Measurements from ENCODE around the gene TBC1D8. TPM values are rescaled to one million over a fixed set of nuclear protein-coding genes. Genes with fewer than 3 reads are reported as not detected.

The TBC1D8 gene
- total RNA-seq, 2 experiments from 2014 or later = 0.79 to 1.4 TPM

DNA sequence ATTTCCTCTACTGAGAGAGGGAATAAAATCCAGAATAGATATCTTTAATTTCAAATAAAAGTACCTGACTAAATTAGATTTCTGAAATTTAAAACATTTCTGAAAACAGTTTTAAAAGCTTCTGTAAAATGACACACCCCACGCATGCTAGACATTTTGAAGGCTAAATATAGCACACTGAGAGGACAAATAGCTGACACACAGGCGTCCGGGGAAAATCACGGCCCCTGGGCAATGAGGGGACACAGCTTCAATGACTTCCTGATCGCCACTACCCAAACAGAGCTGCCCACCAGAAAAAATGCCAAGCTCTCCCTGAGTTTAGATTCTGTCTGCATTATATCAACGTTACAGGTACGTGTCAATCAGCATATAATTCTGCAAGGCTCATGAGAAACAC lies 10.9 kb downstream of the TBC1D8 start:
- H3K9me3 Mint-ChIP-seq = no peaks in the 10 kb centered on the region
- no peak for DNase-seq
- no peak overlapping the region for H3K27ac Mint-ChIP-seq
- POLR2A ChIA-PET = no interaction called here
- no peak for ATAC-seq (ENCODE audit: low read depth)
- no peaks in the 10 kb centered on the region for H3K36me3 Mint-ChIP-seq
- H3K4me1 Mint-ChIP-seq = no peaks in the 10 kb centered on the region
- H3K4me3 Mint-ChIP-seq = no peak overlapping the region
- H3K27me3 Mint-ChIP-seq = peaks cover 22% of the 10 kb centered on the region

DNA sequence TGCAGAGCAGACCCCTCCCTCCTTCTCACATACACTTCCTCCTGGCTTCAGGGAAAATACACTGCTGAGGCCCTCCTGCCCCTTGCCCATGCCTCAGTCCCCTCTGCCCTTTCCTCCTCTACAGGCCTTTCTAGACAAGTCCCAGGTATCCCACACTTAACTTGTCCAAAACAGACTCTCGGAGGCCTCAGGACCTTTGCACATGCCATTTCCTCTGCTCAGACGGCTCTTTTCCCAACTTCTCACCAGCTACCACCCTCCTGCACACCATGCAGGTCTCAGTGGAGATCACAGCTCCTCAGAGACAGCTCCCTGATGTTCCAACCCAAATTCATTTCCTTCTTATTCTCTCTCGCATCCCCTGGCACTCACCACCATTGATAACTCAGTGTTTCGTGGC lies 11.7 kb downstream of the TBC1D8 start:
- Mint-ChIP-seq H3K4me1 (no peaks in the 10 kb centered on the region), H3K36me3 (no peaks in the 10 kb centered on the region), H3K27me3 (peaks cover 18% of the 10 kb centered on the region), H3K9me3 (no peaks in the 10 kb centered on the region), H3K27ac (no peak overlapping the region), H3K4me3 (no peak overlapping the region)
- no peak for DNase-seq
- ATAC-seq (ENCODE audit: low read depth) = no peak
- POLR2A ChIA-PET = no interaction called here

DNA sequence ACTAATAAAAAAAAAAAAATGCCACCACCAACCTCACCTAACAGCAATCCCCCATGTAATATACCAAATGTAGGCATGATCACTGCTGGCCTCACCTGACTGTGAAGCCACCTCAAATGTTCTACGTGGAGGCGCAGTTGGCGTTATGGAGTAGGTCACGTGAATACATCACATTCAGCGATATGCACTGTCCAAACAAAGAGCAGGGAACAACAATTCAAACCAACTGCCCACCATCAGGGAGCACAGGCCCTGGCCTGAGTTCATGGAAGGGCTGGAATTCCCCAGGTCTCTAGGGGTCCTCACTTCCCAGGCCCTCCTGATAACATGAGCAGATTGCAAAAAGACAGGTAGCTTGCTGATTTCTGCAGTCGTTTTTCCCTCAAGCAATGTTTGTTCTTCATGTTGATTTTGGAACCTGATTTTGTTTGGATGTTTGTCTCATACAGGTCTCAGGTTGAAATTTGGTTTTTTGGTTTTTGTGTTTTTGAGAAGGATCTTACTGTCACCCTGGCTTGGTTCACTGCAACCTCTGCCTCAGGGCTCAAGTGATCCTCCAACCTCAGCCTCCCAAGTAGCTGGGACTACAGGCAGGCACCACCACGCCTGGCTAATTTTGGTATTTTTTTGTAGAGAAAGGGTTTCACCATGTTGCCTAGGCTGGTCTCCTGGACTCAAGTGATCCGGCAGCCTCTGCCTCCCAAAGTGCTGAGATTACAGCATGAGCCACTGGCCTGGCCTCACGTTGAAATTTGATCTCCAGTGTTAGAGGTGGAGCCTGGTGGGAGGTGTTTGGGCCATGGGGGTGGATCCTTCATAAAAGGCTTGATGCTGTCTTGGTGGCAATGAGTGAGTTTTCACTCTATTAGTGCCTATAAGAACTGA lies 15.5 kb downstream of the TBC1D8 start:
- ATAC-seq (ENCODE audit: low read depth) (no peak), DNase-seq (no peak)
- peaks cover 13% of the 10 kb centered on the region for H3K27me3 Mint-ChIP-seq
- no peaks in the 10 kb centered on the region for H3K9me3 Mint-ChIP-seq
- POLR2A ChIA-PET = no interaction called here
- no peaks in the 10 kb centered on the region for H3K36me3 Mint-ChIP-seq
- no peak overlapping the region for H3K27ac Mint-ChIP-seq
- H3K4me3 Mint-ChIP-seq = no peak overlapping the region
- H3K4me1 Mint-ChIP-seq = no peaks in the 10 kb centered on the region

DNA sequence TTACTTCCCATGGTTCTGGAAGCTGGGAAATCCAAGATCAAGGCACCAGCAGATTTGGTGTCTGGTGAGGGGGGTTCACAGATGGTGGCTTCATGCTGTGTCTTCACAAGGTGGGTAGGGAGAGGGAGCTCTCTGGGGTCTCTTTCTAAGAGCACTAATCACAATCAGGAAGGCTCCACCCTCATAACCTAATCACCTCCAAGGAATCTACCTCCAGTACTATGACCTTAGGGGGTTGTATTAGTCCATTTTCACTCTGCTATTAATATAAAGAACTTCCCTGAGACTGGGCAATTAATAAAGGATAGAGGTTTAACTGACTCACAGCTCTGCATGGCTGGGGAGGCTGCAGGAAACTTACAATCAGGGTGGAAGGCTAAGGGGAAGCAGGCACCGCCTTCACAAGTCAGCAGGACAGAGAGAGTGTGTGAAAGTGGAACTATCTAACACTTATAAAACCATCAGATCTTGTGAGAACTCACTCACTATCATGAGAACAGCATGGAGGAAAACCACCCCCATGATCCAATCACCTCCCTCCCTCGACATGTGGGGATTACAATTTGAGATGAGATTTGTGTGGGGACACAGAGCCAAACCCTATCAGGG lies 17.6 kb downstream of the TBC1D8 start:
- H3K27ac Mint-ChIP-seq = no peak overlapping the region

DNA sequence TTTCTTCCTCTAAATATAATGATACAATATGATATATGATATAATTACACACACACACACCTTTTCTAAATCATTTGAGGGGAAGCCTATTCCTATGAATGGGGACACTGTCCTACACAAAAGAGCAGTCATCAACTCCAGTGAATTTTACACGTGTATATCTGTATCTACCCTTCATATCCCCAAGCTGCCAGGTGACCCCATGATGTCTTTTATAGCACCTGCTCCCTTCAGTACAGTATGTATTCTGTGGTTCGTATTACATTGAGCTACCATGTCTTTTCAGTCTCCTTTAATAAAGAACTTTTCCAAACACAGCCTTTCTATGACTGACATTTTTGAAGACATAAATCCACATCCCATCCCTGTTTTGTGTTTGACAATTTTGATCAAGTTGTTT lies 19.0 kb downstream of the TBC1D8 start:
- no peaks in the 10 kb centered on the region for H3K4me1 Mint-ChIP-seq
- H3K9me3 Mint-ChIP-seq = no peaks in the 10 kb centered on the region
- H3K27ac Mint-ChIP-seq = no peak overlapping the region
- H3K27me3 Mint-ChIP-seq = peaks cover 8% of the 10 kb centered on the region
- no peaks in the 10 kb centered on the region for H3K36me3 Mint-ChIP-seq
- no peak overlapping the region for H3K4me3 Mint-ChIP-seq
- no peak for DNase-seq
- POLR2A ChIA-PET = no interaction called here
- no peak for ATAC-seq (ENCODE audit: low read depth)

More for the DNA sequence above, 17.6 kb downstream of the TBC1D8 start:
- DNase-seq (no peak), ATAC-seq (ENCODE audit: low read depth) (no peak)
- Mint-ChIP-seq H3K27me3 (peaks cover 4% of the 10 kb centered on the region), H3K9me3 (no peaks in the 10 kb centered on the region), H3K4me3 (no peak overlapping the region), H3K4me1 (no peaks in the 10 kb centered on the region), H3K36me3 (no peaks in the 10 kb centered on the region)
- POLR2A ChIA-PET = interaction anchor here (0.6 kb wide), 1 partner anchor 47 kb away, joined by 3 read pairs; no protein-coding TSS in a partner anchor

DNA sequence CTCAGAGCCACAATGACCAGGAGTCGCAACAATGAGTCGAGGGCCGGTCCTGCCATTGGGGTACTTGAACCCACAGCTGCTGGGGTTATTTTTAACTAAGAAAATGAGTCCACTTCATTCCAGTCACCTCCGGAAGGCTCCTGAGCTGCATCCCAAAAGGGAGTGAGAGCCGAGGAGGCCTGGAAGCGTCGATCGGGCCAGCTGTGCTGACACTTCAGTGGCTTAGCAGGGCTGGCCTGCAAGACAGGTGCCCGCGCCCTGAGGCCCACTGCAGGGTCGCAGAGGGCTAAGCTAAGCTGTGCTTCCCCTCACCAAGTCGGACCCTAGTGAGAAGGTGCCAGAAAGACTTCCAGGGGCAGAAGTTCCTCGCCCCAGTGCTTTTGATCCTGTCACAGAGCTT lies 21.1 kb downstream of the TBC1D8 start:
- Mint-ChIP-seq H3K4me3 (no peak overlapping the region), H3K27ac (no peak overlapping the region), H3K9me3 (no peaks in the 10 kb centered on the region), H3K36me3 (no peaks in the 10 kb centered on the region), H3K4me1 (peaks cover 7% of the 10 kb centered on the region), H3K27me3 (peaks cover 10% of the 10 kb centered on the region)
- no peak for DNase-seq
- POLR2A ChIA-PET = no interaction called here
- no peak for ATAC-seq (ENCODE audit: low read depth)

DNA sequence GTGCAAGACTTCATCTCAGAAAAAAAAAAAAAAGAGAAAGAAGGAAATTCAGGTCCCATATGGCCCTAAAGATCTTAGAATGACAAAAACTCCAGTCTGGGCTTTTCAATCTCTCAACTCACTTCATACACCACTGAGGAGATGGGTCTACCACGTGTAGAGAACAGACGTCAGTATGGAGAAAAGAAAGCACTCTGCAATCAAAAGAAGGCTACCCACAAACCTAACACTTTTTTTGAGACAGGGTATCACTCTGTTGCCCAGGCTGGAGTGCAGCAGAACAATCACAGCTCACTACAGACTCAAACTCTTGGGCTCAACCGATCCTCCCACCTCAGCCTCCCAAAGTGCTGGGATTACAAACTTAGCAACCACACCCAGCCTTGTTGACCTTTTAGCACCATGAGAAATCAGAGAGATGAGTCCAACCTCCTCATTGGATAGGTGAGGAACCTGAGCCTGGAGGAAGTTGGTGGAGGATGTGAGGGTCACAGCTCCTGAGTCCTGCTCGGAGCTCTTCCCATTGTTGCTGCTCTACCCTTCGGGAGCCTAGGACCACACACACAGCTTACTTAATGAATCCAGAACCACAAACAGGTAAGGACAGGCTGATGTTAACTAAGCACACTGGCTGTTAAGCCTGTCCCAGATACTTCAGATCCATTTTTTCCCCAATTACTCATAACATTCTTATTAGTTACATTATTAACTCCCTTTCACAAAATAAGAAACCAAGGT lies 23.7 kb downstream of the TBC1D8 start:
- POLR2A ChIA-PET = no interaction called here
- peaks cover 10% of the 10 kb centered on the region for H3K27me3 Mint-ChIP-seq
- no peak overlapping the region for H3K4me3 Mint-ChIP-seq
- DNase-seq (no peak), ATAC-seq (ENCODE audit: low read depth) (no peak)
- H3K27ac Mint-ChIP-seq = no peak overlapping the region
- H3K4me1 Mint-ChIP-seq = peaks cover 7% of the 10 kb centered on the region
- H3K9me3 Mint-ChIP-seq = no peaks in the 10 kb centered on the region
- no peaks in the 10 kb centered on the region for H3K36me3 Mint-ChIP-seq

DNA sequence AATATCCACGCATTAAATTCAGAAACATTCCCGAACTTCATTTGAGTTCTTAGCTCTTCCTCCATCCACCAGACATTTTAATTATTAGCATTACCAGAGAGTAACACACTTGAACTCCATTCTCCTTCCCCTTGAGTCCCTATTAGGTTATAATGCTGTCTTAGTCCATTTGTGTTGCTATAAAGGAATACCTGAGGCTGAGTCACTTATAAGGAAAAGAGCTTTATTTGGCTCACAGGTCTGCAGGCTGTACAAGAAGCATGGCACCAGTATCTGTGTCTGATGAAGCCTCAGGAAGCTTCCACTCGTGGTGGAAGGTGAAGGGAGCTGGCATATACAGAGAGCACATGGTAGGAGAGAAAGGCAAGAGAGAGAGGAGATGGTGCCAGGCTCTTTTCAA lies 25.4 kb downstream of the TBC1D8 start:
- Mint-ChIP-seq H3K27ac (no peak overlapping the region), H3K4me1 (peaks cover 7% of the 10 kb centered on the region), H3K36me3 (no peaks in the 10 kb centered on the region), H3K9me3 (no peaks in the 10 kb centered on the region), H3K4me3 (no peak overlapping the region), H3K27me3 (peaks cover 7% of the 10 kb centered on the region)
- ATAC-seq (ENCODE audit: low read depth) (no peak), DNase-seq (no peak)
- POLR2A ChIA-PET = no interaction called here

DNA sequence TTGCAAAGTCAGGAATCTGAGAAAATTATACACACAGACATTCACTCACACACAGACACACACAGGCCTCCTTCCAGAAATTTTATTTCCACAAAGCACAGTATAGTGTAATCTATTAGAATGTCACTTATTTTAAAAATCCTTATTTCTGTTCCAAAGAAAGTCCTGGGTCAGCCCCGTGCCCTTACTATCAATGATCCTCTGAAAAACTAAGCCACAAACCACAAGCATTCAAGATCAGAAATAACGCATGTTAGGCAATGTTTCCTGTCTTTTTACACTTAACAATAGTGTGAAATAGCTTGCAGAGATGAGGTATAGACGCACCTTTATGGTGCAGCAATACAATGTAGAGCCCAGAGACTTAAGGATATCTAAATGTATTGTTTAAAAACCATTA lies 25.8 kb downstream of the TBC1D8 start:
- H3K27ac Mint-ChIP-seq = no peak overlapping the region
- no peaks in the 10 kb centered on the region for H3K36me3 Mint-ChIP-seq

DNA sequence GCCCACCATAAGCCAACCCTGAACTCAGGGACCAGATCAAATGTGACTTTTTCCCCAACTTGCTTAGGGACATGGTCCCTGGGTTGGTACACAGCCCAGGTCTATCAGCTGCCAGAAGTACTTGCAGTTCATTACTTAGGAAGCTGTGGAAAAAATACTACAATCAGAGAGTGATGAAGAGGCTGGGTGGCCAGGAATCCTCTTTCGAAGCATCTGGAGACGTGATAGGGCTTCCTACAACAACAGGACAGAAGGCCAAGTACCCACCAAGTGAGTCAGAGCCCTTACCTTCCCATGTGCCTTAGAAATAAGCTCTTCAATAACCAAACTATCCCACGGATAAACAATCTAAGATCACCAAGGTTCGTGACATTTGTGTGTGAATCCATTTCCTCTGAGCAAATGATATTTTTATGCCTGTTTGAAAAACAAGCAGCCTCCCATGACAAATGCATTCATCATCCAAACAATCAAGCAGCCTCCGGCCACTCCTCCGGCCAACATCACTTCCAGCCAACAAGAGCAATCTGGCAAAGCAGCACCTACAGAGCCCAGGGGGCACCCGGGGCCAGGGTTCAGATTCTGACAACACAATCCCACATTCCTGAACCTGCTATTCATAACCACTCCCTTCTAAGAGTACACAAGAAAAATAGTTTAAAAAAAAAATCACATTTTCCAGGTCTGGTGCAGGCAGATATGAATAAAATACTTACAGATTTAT lies 26.4 kb downstream of the TBC1D8 start:
- H3K27me3 Mint-ChIP-seq = peaks cover 7% of the 10 kb centered on the region
- H3K4me1 Mint-ChIP-seq = peaks cover 7% of the 10 kb centered on the region
- no peaks in the 10 kb centered on the region for H3K9me3 Mint-ChIP-seq
- POLR2A ChIA-PET = no interaction called here
- H3K27ac Mint-ChIP-seq = no peak overlapping the region
- H3K36me3 Mint-ChIP-seq = no peaks in the 10 kb centered on the region
- ATAC-seq (ENCODE audit: low read depth) = no peak
- no peak for DNase-seq
- no peak overlapping the region for H3K4me3 Mint-ChIP-seq

More for the DNA sequence above, 25.8 kb downstream of the TBC1D8 start:
- Mint-ChIP-seq H3K27me3 (peaks cover 7% of the 10 kb centered on the region), H3K4me1 (peaks cover 7% of the 10 kb centered on the region), H3K4me3 (no peak overlapping the region), H3K9me3 (no peaks in the 10 kb centered on the region)
- POLR2A ChIA-PET = no interaction called here
- no peak for ATAC-seq (ENCODE audit: low read depth)
- DNase-seq = no peak

DNA sequence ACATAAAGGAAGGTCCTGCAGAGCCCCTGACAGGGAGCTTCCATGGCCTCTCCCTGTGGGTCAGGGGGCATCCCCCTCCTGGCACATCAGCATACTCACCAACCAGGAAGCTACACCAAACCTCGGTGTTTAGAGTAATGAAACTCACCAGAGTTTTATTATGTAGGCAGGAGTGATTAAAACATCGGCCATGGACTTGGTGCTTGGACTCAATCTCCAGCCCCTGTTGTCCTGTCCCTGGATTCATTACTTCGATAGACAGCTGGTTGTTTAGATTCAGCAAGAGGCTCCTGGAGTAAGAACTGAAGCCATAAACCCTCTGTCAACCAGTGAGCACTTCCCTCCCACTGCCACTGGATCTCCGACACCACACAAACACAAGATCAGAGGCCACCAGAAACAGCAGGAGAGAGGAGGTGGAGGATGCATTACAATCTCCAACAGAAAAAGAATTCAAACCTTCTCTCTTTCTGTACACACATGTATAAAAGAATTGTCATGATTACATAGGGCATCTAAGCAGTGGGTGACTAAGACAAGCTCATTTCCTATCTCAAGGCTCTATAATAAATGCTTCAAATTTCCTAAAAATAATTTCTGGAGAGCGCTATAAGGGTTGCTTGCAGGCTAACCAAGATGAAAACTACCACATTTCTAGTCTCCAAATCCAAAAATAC lies 27.2 kb downstream of the TBC1D8 start:
- DNase-seq = no peak
- H3K9me3 Mint-ChIP-seq = no peaks in the 10 kb centered on the region
- H3K4me1 Mint-ChIP-seq = peaks cover 7% of the 10 kb centered on the region
- POLR2A ChIA-PET = no interaction called here
- ATAC-seq (ENCODE audit: low read depth) = no peak
- no peak overlapping the region for H3K4me3 Mint-ChIP-seq
- H3K36me3 Mint-ChIP-seq = no peaks in the 10 kb centered on the region
- H3K27ac Mint-ChIP-seq = no peak overlapping the region
- H3K27me3 Mint-ChIP-seq = peaks cover 7% of the 10 kb centered on the region

DNA sequence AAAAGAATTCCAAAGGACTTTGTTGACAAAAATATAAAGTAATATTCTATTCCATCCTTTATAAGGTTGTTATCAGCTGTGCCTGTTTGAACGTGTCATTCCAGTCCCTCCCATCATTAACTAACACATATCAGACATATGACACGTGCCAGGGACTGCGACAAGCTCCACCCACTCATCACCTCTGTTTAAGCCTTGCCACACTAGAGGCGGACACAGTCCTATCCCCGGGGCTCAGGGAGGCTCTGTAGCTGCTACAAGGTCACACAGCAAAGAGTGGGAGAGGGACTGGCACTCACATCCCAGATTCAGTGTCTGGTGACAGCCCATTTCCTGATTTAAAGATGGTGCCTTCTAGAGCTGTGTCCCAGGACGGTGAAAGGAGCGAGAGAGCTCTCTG lies 30.0 kb downstream of the TBC1D8 start:
- no peak overlapping the region for H3K27ac Mint-ChIP-seq
- H3K4me1 Mint-ChIP-seq = peaks cover 7% of the 10 kb centered on the region
- POLR2A ChIA-PET = no interaction called here
- no peaks in the 10 kb centered on the region for H3K36me3 Mint-ChIP-seq
- no peak overlapping the region for H3K4me3 Mint-ChIP-seq
- ATAC-seq (ENCODE audit: low read depth) (no peak), DNase-seq (no peak)
- H3K9me3 Mint-ChIP-seq = no peaks in the 10 kb centered on the region
- H3K27me3 Mint-ChIP-seq = no peaks in the 10 kb centered on the region

All from activated naive CD8-positive, alpha-beta T cell treated with anti-CD3 and anti-CD28 coated beads, Interleukin-2, amount 10 ng/mL, durations not matched to agents 7 days and 5 days (primary cell).